Hair follicle dermal papilla cell (primary cell): ENCODE measurements around the gene PANK2. TPM values are rescaled to one million over a fixed set of nuclear protein-coding genes. Genes with fewer than 3 reads are reported as not detected.

Experiments used
- small RNA-seq: library from RNA; depleted of rRNA; stranded (forward); fragments of <200 nt; gene quantifications from one replicate; pipeline ENCODE3, GENCODE V24; 2012
- total RNA-seq: library from RNA; depleted of rRNA; stranded (reverse); fragments of >200 nt; gene quantifications from 2 replicates; pipeline ENCODE4 v1.2.3, GENCODE V29; 2012

PANK2 gene
- 57.3 and 65.6 TPM in 2 replicates for total RNA-seq

DNA sequence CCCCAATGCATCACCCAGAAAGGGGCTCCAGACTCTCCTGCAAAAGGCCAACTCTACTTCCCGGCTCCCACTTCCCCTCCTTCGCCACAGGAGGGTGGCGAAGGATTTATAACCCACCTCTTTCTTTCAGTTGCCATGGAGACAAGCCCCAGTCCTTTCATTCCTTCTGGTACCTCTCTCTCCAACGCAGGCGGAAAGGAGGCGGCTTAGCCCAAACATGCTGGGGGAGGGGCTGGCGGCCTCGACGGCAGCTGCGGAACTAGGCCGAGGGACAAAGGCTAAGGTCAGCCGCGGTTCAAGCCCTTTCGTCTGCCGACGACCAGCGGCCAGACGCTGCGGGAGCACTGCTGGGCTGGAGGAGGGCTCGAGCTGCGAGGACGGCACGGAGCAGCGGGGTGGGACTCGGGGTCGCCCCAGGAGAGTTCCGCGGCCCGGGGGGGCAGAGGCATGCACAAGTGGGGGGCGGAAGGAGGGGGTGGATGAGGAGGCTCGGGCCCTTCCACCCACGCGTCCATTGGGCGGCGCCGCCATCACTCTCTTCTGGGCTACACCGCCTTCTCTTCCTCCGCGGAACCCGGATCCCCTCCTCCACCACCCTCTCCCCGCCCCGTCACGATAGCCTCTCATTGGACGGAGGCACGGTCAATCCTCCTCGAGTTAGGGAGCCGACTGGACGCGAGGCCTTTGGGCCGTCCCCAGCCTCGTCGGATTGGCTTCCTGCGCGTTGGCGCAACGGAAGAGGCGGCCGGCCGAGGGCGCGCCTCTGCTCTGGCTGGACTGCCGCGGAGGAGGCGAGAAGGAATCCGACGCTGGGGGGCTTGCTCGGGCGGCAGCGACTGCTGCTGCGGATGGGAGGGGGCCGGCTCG, at the start of gene PANK2:
Gene PANK2 (plus strand): TSS at position 766 of the 867 bp plus-strand sequence.

GRCh38 chr20:3846740-3847428, 42.3 kb upstream of the PANK2 start, which contains the start of gene MAVS:
Gene MAVS (plus strand): TSS chr20:3846834. CDS start chr20:3854625, 7,791 bp downstream.

Small RNA genes within 50 kb of the gene (small RNA-seq; reads per million reads assigned to genes)
- 94.3 reads per million, percentile 98 among the genes with 10 or more reads in this experiment for gene MIR103A2

Other genes starting within 250 kb of the PANK2 start
- gene GFRA4, start 226.0 kb upstream of the PANK2 start, total RNA-seq = not detected in 2 replicates
- 194 and 229 TPM in 2 replicates for gene ADAM33, start 207.4 kb upstream of the PANK2 start, total RNA-seq
- gene SIGLEC1, start 176.8 kb upstream of the PANK2 start, total RNA-seq = under 0.01 TPM in 1 of 2 replicates, not detected in the other
- 0.65 and 0.73 TPM in 2 replicates for gene HSPA12B, start 156.7 kb upstream of the PANK2 start, total RNA-seq
- gene ADISSP, start 121.6 kb upstream of the PANK2 start, total RNA-seq = 30.2 and 36.7 TPM in 2 replicates
- gene SPEF1, start 107.9 kb upstream of the PANK2 start, total RNA-seq = under 0.01 TPM in 1 of 2 replicates, not detected in the other
- 122 and 126 TPM in 2 replicates for gene CENPB, start 102.6 kb upstream of the PANK2 start, total RNA-seq
- 61.3 and 70.3 TPM in 2 replicates for gene CDC25B, start 93.1 kb upstream of the PANK2 start, total RNA-seq
- gene AP5S1, start 68.8 kb upstream of the PANK2 start, total RNA-seq = 37.0 and 38.0 TPM in 2 replicates
- gene MAVS, start 42.6 kb upstream of the PANK2 start, total RNA-seq = 37.5 and 46.6 TPM in 2 replicates
- 25.0 and 26.1 TPM in 2 replicates for gene RNF24, start 126.2 kb downstream of the PANK2 start, total RNA-seq